Endodermal cell (in vitro differentiated cells): ENCODE measurements around the gene ULBP1. TPM values are rescaled to one million over a fixed set of nuclear protein-coding genes. Genes with fewer than 3 reads are reported as not detected.

Experiments
- DNase-seq: peaks from one replicate; pipeline ENCODE4 v3.0.0-alpha.2; 2017
- H3K27ac ChIP-seq: 2 replicates; pipeline ENCODE4 v1.5.1; 2013; ENCODE audit warnings: mild to moderate bottlenecking, low read depth, low read length, moderate library complexity
- H3K27me3 ChIP-seq: 2 replicates; pipeline ENCODE4 v1.6.1; 2013; ENCODE audit warnings: mild to moderate bottlenecking, low read length, moderate library complexity; ENCODE audit not compliant: insufficient read depth, control insufficient read depth, poor library complexity, severe bottlenecking
- H3K36me3 ChIP-seq: 2 replicates; pipeline ENCODE4 v1.7.0; 2013; ENCODE audit warnings: mild to moderate bottlenecking, low read length, moderate library complexity; ENCODE audit not compliant: control insufficient read depth, insufficient read depth
- H3K4me1 ChIP-seq: one replicate; pipeline ENCODE4 v1.7.0; 2013; ENCODE audit warnings: low read length; ENCODE audit not compliant: control insufficient read depth, insufficient read depth
- H3K4me3 ChIP-seq: 2 replicates; pipeline ENCODE4 v1.5.1; 2013; ENCODE audit warnings: mild to moderate bottlenecking, low read length, moderate library complexity
- H3K9ac ChIP-seq: 2 replicates; pipeline ENCODE4 v1.6.1; 2013; ENCODE audit warnings: mild to moderate bottlenecking, low read length, moderate library complexity; ENCODE audit not compliant: poor library complexity, severe bottlenecking; ENCODE audit errors: extremely low read depth
- H3K9me3 ChIP-seq: 2 replicates; pipeline ENCODE4 v1.6.1; 2013; ENCODE audit warnings: mild to moderate bottlenecking, low read length, moderate library complexity; ENCODE audit not compliant: control insufficient read depth
- H3K27ac Mint-ChIP-seq: 2 replicates; pipeline ENCODE4 v1.8.0; 2020; ENCODE audit warnings: mixed read lengths
- H3K27me3 Mint-ChIP-seq: 2 replicates; pipeline ENCODE4 v1.8.0; 2021; ENCODE audit warnings: mild to moderate bottlenecking, mixed read lengths; ENCODE audit not compliant: insufficient read depth
- H3K36me3 Mint-ChIP-seq: 2 replicates; pipeline ENCODE4 v1.8.0; 2020; ENCODE audit warnings: low read depth, mixed read lengths
- H3K4me1 Mint-ChIP-seq: 2 replicates; pipeline ENCODE4 v1.8.0; 2020; ENCODE audit warnings: mixed read lengths
- H3K4me3 Mint-ChIP-seq: 2 replicates; pipeline ENCODE4 v1.8.0; 2020; ENCODE audit warnings: mild to moderate bottlenecking, moderate library complexity, mixed read lengths
- H3K9me3 Mint-ChIP-seq: 2 replicates; pipeline ENCODE4 v1.8.0; 2020; ENCODE audit warnings: mild to moderate bottlenecking, mixed read lengths
- WGBS, 2 experiments: methylation state at CpG; one replicate each; pipeline versions ENCODE4 v1.1.5 to v1.1.7; 2013; ENCODE audit warnings: missing lambda C conversion rate in 2 of 2, mixed read lengths in 1 of 2; ENCODE audit not compliant: insufficient coverage in 1 of 2, insufficient read length in 1 of 2; 5-methylcytosine and 5-hydroxymethylcytosine counted together
- total RNA-seq, 2 donors: library from RNA; stranded (reverse); fragmentation: NEBNext Ultra II Directional in 1 of 2; extraction: Animal tissue kit (Norgen Biotek cat#: 25700) in 1 of 2; gene quantifications; 2 replicates in 1 of 2; 3 replicates in 1 of 2; pipeline ENCODE4 v1.2.1, GENCODE V29; 2021
- TF ChIP-seq, protein P1 (sequence below): fragments of 200-600 bp; sonication (generic); conservative IDR thresholded peaks from 2 replicates; pipeline ENCODE4 v1.5.0; 2021; ENCODE audit warnings: antibody characterized with exemption, mild to moderate bottlenecking

ULBP1 gene
- total RNA-seq, 2 donors from 2014 or later: 0.31 to 0.55 TPM

DNA sequence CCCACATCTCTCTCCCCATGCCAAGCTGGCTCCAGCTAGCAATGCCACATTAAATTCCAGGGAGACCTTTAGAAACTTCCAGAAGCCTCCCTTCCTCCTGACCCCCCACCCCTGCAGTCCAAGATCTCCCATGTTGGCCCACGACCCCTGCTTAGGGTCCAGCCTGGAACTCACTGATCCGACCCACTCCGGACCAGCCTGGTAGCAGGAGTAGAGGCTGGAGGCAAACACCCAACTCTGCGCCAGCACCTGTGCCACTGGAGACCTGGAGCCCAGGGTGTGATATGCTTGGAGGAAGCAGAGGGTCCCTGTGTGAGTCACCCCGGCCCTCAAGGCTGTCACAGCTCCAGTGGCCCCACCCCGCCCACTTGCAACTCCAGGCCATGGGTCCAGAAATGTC lies 3.3 kb upstream of the ULBP1 start:
- no peak overlapping the region for H3K27ac Mint-ChIP-seq
- Histone ChIP-seq H3K27ac (no peak overlapping the region), H3K36me3 (no peaks in the 10 kb centered on the region), H3K9ac (no peak overlapping the region), H3K4me1 (no peaks in the 10 kb centered on the region), H3K9me3 (no peaks in the 10 kb centered on the region), H3K4me3 (no peak overlapping the region), H3K27me3 (peaks cover 100% of the 10 kb centered on the region)
- H3K36me3 Mint-ChIP-seq: no peaks in the 10 kb centered on the region
- H3K4me1 Mint-ChIP-seq: peaks cover 10% of the 10 kb centered on the region
- H3K4me3 Mint-ChIP-seq: no peak overlapping the region
- H3K27me3 Mint-ChIP-seq: peaks cover 97% of the 10 kb centered on the region
- no peak for DNase-seq
- 79 to 83% methylated on average over 2 to 6 of the region's 6 CpGs for WGBS, 2 experiments
- TF ChIP-seq, protein P1, sequence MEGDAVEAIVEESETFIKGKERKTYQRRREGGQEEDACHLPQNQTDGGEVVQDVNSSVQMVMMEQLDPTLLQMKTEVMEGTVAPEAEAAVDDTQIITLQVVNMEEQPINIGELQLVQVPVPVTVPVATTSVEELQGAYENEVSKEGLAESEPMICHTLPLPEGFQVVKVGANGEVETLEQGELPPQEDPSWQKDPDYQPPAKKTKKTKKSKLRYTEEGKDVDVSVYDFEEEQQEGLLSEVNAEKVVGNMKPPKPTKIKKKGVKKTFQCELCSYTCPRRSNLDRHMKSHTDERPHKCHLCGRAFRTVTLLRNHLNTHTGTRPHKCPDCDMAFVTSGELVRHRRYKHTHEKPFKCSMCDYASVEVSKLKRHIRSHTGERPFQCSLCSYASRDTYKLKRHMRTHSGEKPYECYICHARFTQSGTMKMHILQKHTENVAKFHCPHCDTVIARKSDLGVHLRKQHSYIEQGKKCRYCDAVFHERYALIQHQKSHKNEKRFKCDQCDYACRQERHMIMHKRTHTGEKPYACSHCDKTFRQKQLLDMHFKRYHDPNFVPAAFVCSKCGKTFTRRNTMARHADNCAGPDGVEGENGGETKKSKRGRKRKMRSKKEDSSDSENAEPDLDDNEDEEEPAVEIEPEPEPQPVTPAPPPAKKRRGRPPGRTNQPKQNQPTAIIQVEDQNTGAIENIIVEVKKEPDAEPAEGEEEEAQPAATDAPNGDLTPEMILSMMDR: no peak
- H3K9me3 Mint-ChIP-seq: no peaks in the 10 kb centered on the region

DNA sequence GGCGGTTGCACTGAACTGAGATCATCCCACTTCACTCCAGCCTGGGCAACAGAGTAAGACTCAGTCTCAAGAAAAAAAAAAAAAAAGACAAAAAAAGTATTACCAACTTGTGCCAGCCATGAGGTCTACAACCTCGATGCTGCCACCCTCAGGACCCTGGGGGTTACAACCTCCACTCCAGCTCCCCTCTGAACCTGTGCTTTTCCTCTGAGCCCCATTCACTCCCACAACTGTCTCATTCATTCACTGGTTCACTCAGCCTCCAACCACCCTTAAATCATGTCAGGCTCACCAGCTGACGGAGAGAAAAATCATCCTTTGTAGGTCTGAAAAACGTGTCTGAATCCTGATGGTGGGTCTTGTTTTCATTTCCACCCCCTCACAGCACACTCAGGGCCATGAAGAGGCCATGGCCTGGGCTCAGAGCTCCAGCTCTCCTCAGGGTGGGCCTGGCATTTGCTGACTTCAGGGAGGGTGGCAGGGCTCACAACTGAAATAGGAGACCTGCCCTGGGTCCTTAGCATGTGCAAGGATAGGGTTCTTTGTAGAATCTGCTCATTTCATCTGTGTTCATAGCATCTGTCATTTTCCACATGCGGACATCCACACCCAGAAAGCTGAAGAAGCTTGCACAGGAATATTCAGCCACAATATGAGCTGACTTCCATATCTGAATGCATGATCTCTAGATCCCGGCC lies 1.9 kb upstream of the ULBP1 start:
- no peak overlapping the region for H3K4me3 Mint-ChIP-seq
- no peaks in the 10 kb centered on the region for H3K9me3 ChIP-seq
- H3K27ac ChIP-seq: no peak overlapping the region
- TF ChIP-seq, protein P1: peak; percentile 68
- H3K27ac Mint-ChIP-seq: no peak overlapping the region
- peak; percentile 80 for DNase-seq
- no peaks in the 10 kb centered on the region for H3K9me3 Mint-ChIP-seq
- H3K27me3 Mint-ChIP-seq: peaks cover 99% of the 10 kb centered on the region
- no peaks in the 10 kb centered on the region for H3K4me1 ChIP-seq
- peaks cover 10% of the 10 kb centered on the region for H3K4me1 Mint-ChIP-seq
- no peak overlapping the region for H3K9ac ChIP-seq
- peaks cover 100% of the 10 kb centered on the region for H3K27me3 ChIP-seq
- H3K36me3 ChIP-seq: no peaks in the 10 kb centered on the region
- no peaks in the 10 kb centered on the region for H3K36me3 Mint-ChIP-seq
- WGBS, 2 experiments: 64 to 71% methylated on average over 4 to 6 of the region's 6 CpGs
- H3K4me3 ChIP-seq: no peak overlapping the region

DNA sequence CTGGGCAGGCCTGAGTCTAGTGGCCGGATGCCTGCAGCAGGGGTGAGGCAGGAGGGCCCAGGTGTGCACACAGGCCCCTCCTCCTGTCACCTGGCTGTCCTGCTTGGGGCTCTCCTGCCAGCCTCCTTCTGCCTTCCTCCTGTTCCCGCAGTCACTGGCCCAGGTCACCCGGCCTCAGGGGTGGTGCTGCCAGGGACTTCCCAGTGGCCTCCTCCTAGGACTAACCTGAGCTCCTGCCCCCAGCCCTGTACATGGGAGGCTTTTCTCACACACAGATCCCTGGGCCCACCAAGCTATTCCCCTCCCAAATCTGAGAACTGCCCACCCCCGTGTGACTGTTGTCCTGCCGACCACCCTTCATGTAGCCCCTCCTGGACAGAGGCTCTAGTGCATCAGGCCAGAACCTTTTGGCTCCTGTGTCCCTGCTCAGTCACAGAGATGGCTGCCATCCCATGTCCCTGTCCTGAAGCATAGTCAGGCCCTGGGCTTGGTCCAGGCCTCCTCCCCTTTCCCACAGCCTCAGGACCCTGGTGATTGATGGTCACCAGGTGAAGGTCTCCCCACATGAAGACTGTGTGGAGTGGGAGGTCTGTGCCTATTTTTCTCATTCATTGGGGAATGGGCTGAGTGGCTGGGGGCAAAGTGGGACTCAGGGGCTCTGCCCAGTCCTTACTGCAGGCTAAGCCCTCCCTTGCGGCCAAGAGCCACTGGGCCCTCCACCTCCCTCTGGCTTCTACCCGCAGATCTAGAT lies 1.1 kb upstream of the ULBP1 start:
- H3K27me3 Mint-ChIP-seq: peaks cover 99% of the 10 kb centered on the region
- H3K4me1 Mint-ChIP-seq: peaks cover 10% of the 10 kb centered on the region
- H3K36me3 Mint-ChIP-seq: no peaks in the 10 kb centered on the region
- H3K9me3 Mint-ChIP-seq: no peaks in the 10 kb centered on the region
- Histone ChIP-seq H3K4me1 (no peaks in the 10 kb centered on the region), H3K36me3 (no peaks in the 10 kb centered on the region), H3K27ac (no peak overlapping the region), H3K9me3 (no peaks in the 10 kb centered on the region), H3K27me3 (peaks cover 100% of the 10 kb centered on the region), H3K9ac (no peak overlapping the region), H3K4me3 (peak overlapping the region; percentile 84)
- peak overlapping the region; percentile 62 for H3K4me3 Mint-ChIP-seq
- WGBS, 2 experiments: 81 to 84% methylated on average over 6 to 7 of the region's 7 CpGs
- no peak for DNase-seq
- TF ChIP-seq, protein P1: no peak
- no peak overlapping the region for H3K27ac Mint-ChIP-seq
